CD4-positive, alpha-beta T cell treated with Interleukin-17A for 4 hours (primary cell): ENCODE data around the gene CHAF1A.
A peak's percentile ranks its signal among the peaks of the same experiment; 100 is the strongest.

Source experiments
- DNase-seq: peaks from one replicate; pipeline ENCODE4 v3.0.0-alpha.2; 2020; ENCODE audit warnings: mixed read lengths

Gene CHAF1A

DNA sequence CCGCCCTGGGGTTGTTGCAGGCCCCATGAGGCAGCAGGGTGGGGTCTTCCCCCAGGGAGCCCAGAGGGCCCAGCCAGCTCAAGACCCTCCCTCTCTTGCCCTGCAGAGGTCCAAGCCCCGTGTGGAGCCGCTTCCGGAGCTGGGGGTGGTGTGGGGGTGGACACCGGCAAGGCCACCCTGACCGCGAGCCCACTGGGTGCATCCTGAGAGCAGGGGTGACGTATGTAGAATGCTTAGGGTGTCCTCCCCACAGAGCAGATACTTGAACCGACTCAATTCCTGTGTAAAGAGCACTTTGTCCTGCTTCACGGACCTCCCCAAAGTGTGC lies 40.3 kb downstream of the CHAF1A start:
- DNase-seq, result no peak

DNA sequence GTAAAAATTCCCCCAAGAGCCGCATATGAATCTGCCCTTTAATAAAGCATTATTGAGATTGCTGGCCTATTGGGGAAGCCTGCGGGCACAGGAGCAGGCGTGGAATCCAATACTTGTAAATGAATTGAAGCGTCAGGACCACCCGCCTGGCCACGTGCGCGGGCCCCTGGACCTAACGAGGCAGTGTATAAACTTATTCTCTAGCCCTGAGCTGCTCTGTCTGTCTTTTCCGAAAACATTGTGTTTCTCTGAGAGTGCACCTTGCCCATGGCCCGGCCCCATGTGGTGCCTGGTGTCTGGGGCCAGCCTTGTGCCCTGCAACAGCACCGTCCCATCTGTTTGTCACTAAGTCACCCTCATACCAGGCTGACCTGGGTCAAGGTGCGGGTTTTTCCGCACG lies 40.7 kb downstream of the CHAF1A start:
- no peak for DNase-seq

DNA sequence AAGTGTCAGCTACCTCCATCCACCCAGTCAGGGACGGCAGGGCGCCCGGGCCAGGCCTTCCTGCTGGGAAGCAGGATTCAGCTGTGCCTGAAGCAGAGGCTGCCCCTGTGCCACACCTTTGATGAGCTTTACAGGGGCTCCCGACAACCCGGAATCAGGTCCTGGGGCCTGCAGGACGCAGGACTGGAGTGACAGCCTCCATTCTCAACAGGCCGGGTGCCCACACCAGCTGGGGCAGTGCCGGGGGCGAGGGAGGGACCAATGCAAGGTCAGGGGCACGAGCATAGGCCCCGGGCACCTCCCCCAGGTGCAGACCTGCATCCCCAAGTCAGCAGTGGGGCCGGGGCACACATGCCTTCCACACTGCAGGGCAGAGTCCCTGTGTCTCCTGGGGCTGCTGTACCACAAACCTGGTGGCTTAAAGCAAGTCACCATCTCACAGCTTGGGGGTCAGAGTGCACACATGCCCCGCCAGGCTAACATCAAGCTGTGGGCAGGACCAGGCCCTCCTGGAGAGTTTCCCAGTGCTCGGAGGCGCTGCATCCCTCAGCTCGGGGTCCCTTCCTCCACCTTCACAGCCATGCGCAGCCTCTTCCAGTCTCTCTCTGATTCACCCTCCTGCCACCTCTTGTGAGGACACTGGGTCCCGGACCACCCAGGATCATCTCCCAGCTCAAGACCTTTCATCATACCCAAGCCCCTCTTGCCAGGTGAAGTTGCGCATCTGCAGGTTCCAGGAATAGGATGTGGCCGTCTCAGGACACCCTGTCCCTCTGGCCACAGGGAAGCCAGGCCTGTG lies 41.7 kb downstream of the CHAF1A start:
- no peak for DNase-seq

DNA sequence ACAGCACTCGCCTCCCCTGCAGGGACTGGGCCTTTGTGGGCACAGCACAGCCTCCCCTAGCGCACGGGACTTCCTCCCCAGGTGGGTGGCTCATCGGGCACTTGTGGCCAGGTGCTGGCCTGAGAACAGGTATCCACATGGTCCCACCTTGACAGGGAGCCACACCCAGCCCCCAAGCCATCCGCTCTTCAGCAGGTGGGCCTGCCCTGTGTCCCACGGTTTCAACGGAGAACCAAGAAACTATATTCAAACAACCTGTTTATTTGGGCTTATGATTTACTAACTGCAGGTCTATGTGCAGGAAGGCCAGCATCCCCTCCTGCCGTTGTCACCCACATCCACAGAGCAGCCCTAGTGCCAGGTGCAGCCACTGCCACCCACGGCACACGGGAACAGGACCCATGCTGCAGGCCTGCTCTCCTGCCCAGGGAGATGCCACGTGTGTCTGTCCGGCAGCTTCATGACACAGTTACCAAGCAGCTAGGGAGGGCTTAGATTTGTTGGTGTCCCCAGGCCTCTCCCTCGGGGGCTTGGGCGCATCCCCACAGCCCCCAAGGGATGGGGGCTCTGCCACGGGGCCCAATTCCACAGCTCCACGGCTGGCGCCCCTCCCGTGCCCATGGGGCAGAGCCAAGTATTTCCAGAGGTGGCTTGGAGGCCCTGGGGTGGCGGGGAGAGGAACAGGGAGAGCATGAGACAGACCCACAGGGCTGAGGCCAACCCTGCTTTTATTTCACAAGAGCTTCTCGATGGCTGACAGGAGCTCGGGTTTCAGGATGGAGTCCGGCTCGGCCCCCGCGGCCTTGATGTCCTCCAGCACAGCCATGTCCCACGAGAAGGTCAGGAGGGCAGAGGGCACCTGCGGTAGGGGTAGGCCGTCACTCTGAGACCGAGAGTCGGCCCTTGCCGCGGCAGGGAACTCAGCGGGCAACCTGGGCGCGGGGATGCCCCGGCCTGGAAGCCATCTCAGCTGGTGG lies 42.6 kb downstream of the CHAF1A start:
- DNase-seq, result no peak

DNA sequence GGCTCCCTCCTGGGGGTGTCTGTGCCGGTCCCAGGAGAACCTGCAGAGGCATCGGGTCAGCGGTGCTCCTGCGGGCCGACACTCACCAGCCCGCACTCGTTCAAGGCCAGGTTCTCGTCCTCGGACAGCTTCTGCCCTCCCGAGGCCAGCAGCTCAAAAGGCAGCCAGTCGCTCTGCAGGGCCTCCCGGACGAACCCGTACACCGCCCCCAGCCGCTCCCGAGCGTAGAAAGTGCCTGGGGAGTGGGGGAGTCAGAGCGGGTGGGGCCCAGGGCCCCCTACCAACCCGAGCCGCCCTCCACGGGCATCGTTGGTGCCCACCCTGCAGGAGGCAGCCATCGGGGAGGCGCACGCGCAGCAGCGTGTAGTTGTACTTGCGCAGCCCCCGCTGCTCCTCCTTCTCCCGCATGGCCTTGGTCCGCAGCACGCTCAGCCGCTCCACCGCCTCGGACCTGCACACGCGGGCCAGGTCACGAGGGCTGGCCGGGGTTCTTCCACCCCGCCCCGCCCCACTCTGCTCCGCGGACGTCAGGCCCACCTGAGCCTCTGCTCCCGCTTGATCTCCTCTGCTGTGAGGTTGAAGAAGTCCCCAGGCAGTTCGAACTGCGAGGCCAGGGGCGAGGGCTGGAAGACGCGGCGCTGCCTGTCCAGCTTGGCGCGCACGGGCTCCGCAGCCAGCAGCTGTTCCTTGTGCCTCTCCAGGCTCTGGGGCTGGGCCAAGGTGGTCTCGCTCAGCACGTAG lies 43.7 kb downstream of the CHAF1A start:
- DNase-seq, result no peak

DNA sequence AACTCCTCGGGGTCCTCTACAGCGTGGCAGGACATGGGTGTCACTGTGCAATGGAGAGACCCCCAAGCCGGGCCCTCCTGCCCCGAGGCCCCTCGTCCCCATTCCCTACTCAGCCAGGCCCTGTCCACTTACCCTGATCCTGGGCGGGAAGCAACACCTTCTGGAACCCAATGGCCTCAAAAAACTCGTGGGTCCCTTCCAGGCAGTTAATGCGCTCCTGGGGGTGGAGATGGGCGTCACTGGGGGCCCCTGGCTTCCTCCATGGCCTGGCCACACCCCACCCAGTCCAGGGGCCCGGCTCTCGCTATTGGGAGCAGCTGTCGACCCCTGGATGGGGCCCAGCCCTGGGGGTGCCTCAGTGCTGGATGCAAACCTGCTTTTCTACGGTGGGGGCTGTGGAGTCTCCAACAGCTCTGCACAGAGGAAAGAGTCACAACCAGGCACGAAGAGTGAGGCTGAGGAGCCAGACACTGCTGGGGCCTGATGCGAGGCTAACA lies 44.3 kb downstream of the CHAF1A start:
- no peak for DNase-seq

DNA sequence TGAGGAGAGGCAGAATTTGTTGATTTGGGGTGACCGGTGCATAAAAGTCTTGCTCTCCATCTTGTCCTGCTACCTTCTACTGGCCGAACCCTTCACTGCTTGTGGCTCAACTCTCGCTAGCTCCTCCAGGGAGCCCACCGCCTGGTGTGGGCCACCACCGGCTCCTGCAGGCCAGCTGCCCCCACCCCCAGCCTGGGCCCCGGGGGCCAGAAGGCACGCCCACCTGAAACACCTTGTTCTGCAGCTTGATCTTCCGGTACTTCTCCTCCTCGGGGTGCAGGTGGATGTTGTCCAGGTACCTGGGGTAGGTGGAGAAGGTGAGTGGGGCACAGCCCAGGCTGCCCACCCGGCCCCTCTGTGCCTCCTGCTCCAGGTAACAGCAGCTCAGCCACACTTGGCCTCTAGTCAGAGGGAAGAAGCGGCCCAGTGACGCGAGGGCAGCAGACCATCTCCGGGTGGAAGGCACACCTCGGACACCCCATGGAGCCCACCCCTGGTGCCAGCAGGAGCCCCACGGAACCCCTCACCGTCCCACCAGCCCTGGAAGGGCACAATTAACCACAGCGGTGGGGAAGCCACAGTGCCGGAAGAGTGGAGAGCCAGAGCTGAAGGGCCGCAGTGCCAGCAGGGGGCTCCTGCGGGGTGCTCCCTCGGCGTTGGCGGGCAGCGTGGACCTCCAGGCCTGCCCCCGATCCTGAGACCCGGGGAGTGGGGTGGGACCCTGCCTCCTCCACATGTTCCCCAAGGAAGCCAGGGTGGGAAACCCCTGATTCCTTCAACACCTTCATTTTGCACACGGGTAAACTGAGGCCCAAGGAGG lies 45.1 kb downstream of the CHAF1A start:
- DNase-seq, result no peak

DNA sequence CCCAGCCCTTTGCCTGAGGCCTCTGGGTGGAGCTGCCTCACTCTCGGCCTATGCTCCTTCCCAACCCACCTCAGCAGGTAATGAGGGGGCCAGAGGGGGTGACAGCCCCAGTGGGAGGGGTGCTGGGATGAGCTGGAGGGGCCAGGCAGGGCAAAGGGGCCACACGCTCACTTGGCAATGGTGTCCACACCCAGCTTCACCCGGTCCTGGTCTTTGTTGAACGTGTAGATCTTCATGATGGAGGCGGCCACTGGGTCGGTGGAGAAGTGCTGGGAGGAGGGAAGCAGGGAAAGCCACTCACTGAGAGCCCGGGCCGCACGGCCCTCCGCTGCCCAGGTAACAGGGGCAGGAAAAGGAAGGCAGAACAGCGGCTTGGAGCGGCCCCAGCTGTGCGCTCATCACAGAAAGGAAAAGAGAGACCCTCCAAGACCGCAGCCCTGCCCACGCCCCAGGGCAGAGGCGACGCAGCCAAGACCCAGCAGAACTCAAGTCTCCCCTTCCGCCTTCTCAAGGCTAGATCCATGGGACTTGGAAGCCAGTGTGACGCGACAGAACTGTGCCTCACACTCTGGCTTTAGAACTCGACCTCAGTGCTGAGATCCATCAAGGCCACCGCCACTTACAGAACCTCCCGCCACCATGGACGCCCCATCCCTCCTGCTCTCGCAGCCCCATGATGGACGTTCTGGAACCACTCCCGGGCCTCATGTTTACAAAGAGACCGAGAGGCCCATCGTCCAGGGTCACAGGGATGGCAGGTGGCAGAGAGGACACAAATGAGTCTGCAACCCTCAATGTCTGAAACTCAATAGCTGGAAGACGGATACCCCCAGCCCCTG lies 45.9 kb downstream of the CHAF1A start:
- DNase-seq, result no peak

DNA sequence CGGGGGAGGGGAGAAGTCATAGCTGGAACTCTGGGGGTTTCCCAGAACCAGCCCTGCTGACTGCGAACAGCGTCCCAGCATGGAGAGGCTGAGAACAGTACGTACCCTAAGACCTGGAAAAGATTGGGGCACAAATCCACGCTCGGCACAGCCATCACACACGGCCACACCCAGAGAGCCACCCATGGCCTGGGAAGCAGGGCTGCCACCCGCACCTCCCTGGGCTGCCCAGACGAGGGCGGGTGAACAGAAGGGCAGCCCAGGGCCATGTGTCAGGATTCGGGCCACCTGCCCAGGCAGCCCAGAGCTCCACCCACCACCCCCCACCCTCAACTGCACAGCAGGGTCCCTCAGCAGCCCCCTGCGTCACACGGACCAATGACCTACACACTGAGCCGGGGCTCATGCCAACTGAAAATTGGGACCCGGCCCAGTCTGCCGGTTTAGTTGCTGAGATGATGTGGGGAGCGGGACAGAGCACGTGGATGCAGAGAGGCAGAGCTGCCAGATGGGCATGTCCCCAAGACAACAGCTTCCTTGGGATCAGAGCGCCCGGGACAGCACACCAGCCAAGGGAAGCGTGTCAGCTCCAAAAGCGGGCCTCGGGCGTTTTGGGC lies 46.7 kb downstream of the CHAF1A start:
- no peak for DNase-seq

DNA sequence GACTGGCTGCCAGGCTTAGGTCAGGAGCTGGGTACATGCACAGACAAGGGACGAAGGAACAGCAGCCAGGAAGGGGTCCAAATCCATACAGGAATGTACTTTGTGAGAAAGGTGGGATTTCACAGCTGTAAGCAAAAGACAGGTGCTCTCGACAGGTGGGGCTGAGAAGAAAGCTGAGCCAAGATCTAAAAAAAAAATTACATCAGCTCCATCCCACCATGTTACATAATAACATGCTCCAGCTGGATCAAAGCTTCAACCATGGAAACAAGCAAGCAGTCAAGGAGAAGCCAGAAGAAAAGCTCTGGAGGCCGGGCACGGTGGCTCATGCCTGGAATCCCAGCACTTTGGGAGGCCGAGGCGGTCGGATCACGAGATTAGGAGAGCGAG lies 47.2 kb downstream of the CHAF1A start:
- no peak for DNase-seq

DNA sequence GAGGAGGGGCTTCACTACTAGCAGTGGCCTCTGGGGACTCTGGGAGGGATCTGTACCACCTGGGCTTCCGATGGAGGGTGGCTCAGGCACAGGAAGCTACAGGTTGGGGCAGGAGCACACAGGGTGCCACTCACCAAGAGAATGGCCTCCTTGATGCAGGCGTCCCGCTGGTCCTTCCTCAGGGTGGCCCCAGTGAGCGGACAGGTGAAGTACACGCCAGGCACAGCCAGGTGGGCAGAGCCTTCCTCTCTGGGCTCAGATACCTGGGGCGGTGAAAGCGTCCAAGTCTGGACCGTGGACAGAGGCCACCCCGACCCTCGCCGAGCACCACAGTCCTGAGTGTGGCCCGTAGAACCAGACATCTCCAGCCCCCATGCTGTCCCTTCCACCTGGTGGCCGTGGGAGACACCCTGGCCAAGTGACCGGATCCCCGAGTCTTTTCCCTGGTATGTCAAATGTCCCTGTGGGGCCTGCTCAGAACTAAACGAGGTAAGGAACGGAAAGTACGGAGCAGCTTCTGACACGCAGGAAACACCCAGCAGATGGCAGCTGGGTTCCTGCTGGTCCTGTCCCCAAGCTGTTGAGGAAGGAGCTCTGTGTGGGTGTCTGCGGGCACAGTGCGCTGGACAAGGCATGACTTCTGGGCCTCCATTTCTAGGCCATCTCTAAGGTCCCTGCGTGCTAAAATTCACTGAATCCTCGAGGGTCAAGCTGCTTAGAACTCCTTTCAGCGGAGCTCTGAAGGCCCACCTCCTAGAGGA lies 50.0 kb downstream of the CHAF1A start:
- DNase-seq, result no peak

DNA sequence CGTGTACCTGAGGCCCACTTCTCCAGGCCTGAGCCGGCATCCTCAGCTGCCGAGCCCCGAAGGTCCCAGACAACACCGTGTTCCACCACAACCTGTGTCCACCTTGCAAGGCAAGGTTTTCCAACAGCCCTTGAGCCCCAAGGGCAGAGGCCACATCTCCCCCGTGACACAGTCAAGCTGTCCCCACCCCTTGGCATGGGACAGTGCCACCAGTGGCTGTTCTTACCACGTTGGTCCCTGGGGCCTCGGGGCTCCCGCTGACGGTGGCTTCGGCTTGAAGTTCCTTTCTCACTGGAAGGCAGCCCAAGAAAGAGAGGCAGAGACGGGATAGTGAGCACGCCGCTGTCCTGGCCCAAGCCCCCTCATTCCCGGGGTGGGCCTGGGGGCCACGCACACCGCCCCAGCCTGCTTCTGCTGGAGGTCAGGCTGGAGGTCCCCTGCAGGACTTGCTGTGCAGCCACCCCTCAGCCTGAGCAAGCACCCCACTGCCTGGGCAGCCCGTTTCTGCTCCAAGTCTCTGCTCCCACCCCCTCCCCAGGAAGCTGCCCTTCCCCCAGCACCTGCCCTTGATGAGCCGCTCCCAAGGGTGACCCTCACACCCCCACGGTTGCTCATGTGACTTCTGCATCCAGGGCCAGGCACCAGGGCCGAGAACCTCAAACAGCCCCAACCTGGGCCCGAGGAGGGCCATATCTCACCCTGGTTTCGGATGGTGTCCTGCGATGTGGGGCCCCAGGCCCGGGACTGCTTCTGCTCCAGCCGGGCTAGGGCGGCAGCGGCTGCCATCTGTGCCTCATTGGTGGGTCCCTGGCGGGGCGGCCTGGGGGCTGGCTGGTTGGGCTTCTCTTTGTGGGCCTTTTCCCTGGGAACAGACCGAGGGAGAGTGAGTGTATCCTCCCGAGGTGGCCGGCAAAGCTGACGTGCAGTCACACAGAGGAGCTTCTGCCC lies 51.1 kb downstream of the CHAF1A start:
- no peak for DNase-seq

DNA sequence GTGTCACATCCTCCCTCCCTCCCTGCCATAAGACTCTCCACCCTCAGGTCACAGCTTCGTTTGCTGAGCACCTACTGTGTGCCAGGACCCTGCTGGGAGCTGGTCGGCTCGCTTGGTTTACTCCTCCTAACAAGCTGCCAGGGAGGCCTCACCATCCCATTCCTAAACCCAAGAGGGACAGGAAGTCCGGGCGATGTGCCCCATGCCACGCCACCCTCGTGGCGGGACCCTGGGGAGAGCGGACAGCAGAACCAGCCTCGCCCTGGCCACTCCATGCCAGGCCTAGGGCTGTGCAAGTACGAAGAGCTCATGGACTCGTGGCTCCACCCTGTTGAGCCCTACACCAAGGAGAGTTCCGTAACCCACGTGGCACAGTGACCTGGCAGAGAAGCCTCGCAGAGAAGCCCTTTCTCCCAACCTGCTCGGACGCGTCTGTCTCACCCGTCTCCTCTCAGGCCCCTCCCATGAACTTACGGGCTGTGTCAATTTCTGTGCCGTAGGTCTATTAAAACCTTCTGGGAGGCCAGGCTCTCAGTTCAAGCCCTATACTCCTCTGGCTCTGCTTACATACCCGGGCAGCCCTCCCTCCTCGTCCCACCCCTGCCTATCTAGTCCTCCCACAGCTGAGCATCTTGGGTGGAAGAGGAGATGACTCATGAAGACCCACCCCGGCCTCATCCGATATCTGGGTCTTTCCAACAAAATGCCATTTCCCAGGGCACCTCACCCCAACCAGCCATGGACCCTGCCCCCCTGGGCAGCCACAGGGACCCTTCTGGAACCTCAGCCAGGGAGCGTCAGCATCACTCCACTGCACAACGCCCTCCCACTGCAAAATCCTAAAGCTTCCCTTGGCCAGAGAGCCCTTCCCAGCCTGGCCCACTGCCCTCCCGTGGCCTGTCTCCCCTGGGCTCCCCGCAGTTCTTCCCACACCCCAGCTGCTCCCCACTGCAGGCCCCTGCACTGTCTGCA lies 52.6 kb downstream of the CHAF1A start:
- DNase-seq, result no peak

DNA sequence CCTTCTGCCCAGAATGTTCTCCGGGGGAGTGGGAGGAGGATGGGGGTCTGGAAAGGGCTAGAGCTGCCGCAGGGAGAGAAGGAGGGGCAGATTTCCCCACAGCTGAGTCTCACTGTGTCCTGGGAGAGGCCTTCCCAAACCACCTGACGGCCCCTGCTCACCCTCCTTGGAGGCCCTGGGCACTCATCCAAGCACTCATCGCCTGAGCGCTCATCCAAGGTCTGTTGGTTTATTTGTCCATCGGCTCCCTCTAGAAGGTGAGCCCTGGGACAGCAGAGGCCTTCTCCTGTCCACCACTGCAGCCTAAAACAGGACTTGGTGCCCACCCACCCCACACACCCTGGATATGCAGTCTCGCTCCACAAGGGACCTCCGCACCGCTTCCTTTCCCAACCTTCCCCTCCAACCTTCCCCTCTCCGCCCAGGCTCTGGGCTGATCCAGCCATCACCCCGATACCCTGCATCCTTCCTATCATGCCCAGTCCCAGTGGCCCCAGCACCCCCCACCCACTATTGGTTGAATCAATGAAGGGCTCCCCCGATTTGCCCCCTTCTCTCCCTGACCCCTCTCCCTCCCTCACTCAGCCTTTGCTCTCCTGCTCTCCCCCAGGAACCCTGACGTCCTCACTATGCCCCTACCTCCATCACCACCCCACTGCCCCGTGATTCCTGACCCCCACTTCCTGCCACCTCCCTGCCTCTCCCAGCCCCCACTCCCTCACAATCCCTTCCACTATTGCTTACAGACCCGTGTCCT lies 53.5 kb downstream of the CHAF1A start:
- DNase-seq, result no peak

DNA sequence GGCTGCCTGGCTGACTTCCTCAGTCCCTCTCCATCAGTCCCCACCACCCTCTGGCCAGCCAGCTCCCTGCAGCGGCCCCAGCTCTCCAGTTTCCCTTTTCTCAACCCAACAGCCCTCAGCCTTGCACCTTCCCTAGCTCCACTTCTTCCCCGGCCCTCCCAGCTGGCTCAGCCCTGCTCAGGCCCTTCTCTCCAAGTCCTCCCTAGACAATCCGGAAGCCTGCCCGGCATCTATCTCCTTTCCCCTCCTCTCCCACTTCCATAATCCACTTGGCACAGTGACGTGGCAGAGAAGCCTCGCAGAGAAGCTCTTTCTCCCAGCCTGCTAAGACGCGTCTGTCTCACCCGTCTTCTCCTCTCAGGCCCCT lies 54.0 kb downstream of the CHAF1A start:
- DNase-seq, result no peak

DNA sequence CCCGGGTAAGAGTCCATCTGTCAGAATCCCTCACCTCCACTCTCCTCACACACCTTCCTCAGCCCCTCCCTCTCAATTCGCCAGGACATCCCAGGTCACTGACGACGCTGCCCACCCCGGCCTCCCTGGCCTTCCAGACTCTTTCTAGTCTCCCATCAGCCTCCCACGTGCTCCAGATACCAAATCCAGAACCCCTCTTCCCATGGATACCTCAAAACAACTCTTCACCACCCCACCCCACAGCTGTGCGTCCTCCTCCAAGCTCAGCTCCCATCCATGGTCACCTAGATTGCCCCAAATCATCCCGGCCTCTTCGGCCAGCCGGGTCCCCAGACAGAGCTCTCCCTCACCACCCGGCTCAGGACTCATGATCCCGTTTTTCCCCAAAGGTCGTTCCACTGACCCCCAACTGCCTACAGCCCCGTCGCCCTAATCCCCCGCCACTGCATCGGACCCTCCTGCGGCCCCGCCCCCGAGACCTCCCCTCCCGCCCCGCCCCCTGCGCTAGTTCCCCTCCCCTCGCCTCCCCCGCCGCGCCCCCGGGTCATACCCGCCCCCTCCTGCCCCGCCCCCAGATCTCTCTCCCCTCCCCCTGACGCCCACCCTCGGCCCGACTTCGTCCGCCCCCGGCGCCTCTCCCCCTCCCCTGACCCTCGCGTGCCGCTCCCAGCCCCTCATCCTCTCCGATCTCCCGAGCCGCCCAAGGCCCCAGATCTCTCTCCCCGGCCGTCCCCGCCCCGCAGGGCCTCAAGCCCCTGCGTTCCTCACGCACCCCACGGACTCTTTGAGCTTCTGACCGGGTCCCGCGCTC lies 54.6 kb downstream of the CHAF1A start:
- peak; percentile 71 for DNase-seq
